WTC11 (cell line): Measurements from ENCODE around the gene HLCS. TPM values are rescaled to one million over a fixed set of nuclear protein-coding genes. Genes with fewer than 3 reads are reported as not detected.

ENCODE experiments used
- ATAC-seq: fragments of 200-7000 bp; cut with Tn5 transposase; 2 replicates; pipeline ENCODE4 v1.10.0; 2021; ENCODE audit warnings: mild to moderate bottlenecking, moderate library complexity
- CTCF ChIA-PET: fragments of 300-600 bp; sonication (Branson Sonifier 250); formaldehyde crosslinking; loops from one replicate; lab custom pipeline; 2021; ENCODE audit warnings: antibody characterized with exemption; lab: Charles Lee
- POLR2A ChIA-PET: fragments of 350-600 bp; sonication (Branson Sonifier 250); formaldehyde crosslinking; loops from one replicate; lab custom pipeline; 2021; ENCODE audit warnings: antibody characterized with exemption; lab: Charles Lee
- DNase-seq: peaks from one replicate; pipeline ENCODE4 v3.0.0; 2021; ENCODE audit warnings: low spot score
- H3K27ac Mint-ChIP-seq: 2 replicates; pipeline ENCODE4 v1.8.0; 2021; ENCODE audit warnings: mixed read lengths
- H3K27me3 Mint-ChIP-seq: 2 replicates; pipeline ENCODE4 v1.8.0; 2021; ENCODE audit warnings: low read depth, mild to moderate bottlenecking, moderate library complexity, mixed read lengths
- H3K36me3 Mint-ChIP-seq: 2 replicates; pipeline ENCODE4 v1.8.0; 2021; ENCODE audit warnings: mixed read lengths
- H3K4me1 Mint-ChIP-seq: 2 replicates; pipeline ENCODE4 v1.8.0; 2022; ENCODE audit warnings: mixed read lengths
- H3K4me3 Mint-ChIP-seq: 2 replicates; pipeline ENCODE4 v1.8.0; 2021; ENCODE audit warnings: mild to moderate bottlenecking, moderate library complexity, mixed read lengths
- H3K9me3 Mint-ChIP-seq: 2 replicates; pipeline ENCODE4 v1.8.0; 2021; ENCODE audit warnings: mixed read lengths
- ATF1 ChIP-seq: sonication (generic); formaldehyde crosslinking; IDR thresholded peaks from 2 replicates; pipeline ENCODE4 v1.8.1; 2023; ENCODE audit warnings: mild to moderate bottlenecking, moderate library complexity, missing genetic modification reagents
- CBFB ChIP-seq: sonication (generic); formaldehyde crosslinking; IDR thresholded peaks from 2 replicates; pipeline ENCODE4 v1.8.1; 2022; ENCODE audit warnings: mild to moderate bottlenecking, low read depth, missing genetic modification reagents
- CREB1 ChIP-seq: sonication (generic); formaldehyde crosslinking; IDR thresholded peaks from 2 replicates; pipeline ENCODE4 v1.8.0; 2023; ENCODE audit warnings: mild to moderate bottlenecking, missing genetic modification reagents
- CREM ChIP-seq: sonication (generic); formaldehyde crosslinking; IDR thresholded peaks from 2 replicates; pipeline ENCODE4 v1.8.1; 2022; ENCODE audit warnings: mild to moderate bottlenecking, missing genetic modification reagents, moderate library complexity
- FOXJ3 ChIP-seq: sonication (generic); formaldehyde crosslinking; IDR thresholded peaks from 2 replicates; pipeline ENCODE4 v1.9.0; 2021; ENCODE audit warnings: missing genetic modification reagents, mild to moderate bottlenecking, borderline replicate concordance
- GABPB1 ChIP-seq: sonication (generic); formaldehyde crosslinking; IDR thresholded peaks from 2 replicates; pipeline ENCODE4 v1.8.1; 2023; ENCODE audit warnings: mild to moderate bottlenecking, missing genetic modification reagents
- GRHL2 ChIP-seq: fragments of 250-450 bp; sonication (Bioruptor Pico); IDR thresholded peaks from 2 replicates; pipeline ENCODE4 v1.8.0; 2022; ENCODE audit warnings: mild to moderate bottlenecking, moderate library complexity; ENCODE audit not compliant: insufficient replicate concordance, severe bottlenecking
- JAZF1 ChIP-seq: fragments of 250-450 bp; sonication (Bioruptor Pico); IDR thresholded peaks from 2 replicates; pipeline ENCODE4 v1.9.0; 2021; ENCODE audit warnings: moderate library complexity, mild to moderate bottlenecking, inconsistent platforms
- NFYB ChIP-seq: sonication (generic); formaldehyde crosslinking; conservative IDR thresholded peaks from 2 replicates; pipeline ENCODE4 v1.8.0; 2022; ENCODE audit warnings: low read depth, missing genetic modification reagents
- SMAD4 ChIP-seq: sonication (generic); formaldehyde crosslinking; IDR thresholded peaks from 2 replicates; pipeline ENCODE4 v1.8.0; 2022; ENCODE audit warnings: mild to moderate bottlenecking, missing genetic modification reagents
- SOX15 ChIP-seq: fragments of 250-450 bp; sonication (Bioruptor Pico); IDR thresholded peaks from 2 replicates; pipeline ENCODE4 v1.9.0; 2021; ENCODE audit warnings: mild to moderate bottlenecking
- SP1 ChIP-seq: sonication (generic); formaldehyde crosslinking; conservative IDR thresholded peaks from 2 replicates; pipeline ENCODE4 v1.8.1; 2022; ENCODE audit warnings: missing genetic modification reagents
- total RNA-seq: library from RNA; stranded (reverse); gene quantifications from 3 replicates; pipeline ENCODE4 v1.2.3, GENCODE V29; 2021
- TF ChIP-seq, protein P1 (sequence below): sonication (generic); formaldehyde crosslinking; IDR thresholded peaks from 2 replicates; pipeline ENCODE4 v1.8.1; 2022; ENCODE audit warnings: missing genetic modification reagents, borderline replicate concordance
- TF ChIP-seq, protein P2 (sequence below): fragments of 200-600 bp; IDR thresholded peaks from 2 replicates; pipeline ENCODE4 v1.8.0; 2022; ENCODE audit warnings: antibody characterized with exemption
- TF ChIP-seq, protein P3 (sequence below): sonication (generic); formaldehyde crosslinking; IDR thresholded peaks from 2 replicates; pipeline ENCODE4 v1.8.0; 2023; ENCODE audit warnings: missing genetic modification reagents, mild to moderate bottlenecking, borderline replicate concordance
- TF ChIP-seq, protein P4 (sequence below): sonication (generic); formaldehyde crosslinking; IDR thresholded peaks from 2 replicates; pipeline ENCODE4 v1.8.0; 2022; ENCODE audit warnings: mild to moderate bottlenecking, missing genetic modification reagents
- TF ChIP-seq, protein P5 (sequence below): sonication (generic); formaldehyde crosslinking; IDR thresholded peaks from 2 replicates; pipeline ENCODE4 v1.8.1; 2023; ENCODE audit warnings: mild to moderate bottlenecking, missing genetic modification reagents

HLCS gene
- total RNA-seq, 1 experiment from 2014 or later: 9.3 TPM

DNA sequence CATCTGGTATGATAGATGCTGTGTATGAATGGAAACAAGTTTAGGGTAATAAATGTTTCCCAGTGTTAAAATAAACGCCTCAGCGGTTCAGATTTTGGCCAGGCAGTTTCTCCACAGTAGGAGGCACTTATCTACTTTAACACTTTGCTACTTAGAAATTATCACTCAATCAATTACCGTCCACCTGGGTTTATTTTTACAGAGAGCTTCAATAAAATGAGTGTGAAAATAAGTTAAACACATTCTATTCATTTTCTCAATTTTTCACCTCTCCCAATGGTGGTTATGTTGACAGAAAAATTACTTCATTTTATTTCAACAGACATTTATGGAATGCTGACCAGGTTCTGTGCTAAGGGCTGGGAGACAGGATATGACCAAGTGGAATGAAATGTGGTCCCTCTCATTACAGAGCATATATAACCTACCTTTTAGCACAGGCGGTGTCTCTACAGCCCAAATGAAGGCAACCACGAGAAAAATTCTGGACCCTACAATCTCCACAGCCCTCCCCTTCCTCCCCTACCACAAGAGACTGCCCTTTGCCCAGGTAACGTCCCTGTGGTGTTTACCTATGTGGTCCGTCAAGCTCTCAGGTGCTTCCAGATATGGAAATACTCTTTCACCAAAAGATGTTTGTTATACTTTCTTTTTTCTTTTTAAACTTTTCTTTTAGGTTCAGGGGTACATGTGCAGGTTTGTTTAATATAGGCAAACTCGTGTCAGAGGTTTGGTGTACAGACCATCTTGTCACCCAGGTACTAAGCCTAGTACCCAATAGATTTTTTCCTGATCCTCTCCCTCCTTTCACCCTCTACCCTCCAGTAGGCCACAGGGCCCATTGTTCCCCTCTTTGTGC is 105.5 kb downstream of the HLCS start (continued):
- TF ChIP-seq, protein P1, sequence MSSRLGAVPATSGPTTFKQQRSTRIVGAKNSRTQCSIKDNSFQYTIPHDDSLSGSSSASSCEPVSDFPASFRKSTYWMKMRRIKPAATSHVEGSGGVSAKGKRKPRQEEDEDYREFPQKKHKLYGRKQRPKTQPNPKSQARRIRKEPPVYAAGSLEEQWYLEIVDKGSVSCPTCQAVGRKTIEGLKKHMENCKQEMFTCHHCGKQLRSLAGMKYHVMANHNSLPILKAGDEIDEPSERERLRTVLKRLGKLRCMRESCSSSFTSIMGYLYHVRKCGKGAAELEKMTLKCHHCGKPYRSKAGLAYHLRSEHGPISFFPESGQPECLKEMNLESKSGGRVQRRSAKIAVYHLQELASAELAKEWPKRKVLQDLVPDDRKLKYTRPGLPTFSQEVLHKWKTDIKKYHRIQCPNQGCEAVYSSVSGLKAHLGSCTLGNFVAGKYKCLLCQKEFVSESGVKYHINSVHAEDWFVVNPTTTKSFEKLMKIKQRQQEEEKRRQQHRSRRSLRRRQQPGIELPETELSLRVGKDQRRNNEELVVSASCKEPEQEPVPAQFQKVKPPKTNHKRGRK (CRISPR knock-in tag): no peak
- no peak for TF ChIP-seq SMAD4 (CRISPR knock-in tag)
- no peak for TF ChIP-seq FOXJ3
- no peak for TF ChIP-seq ATF1 (CRISPR knock-in tag)
- TF ChIP-seq NFYB: no peak
- no peak for TF ChIP-seq CBFB (CRISPR knock-in tag)
- TF ChIP-seq, protein P2, sequence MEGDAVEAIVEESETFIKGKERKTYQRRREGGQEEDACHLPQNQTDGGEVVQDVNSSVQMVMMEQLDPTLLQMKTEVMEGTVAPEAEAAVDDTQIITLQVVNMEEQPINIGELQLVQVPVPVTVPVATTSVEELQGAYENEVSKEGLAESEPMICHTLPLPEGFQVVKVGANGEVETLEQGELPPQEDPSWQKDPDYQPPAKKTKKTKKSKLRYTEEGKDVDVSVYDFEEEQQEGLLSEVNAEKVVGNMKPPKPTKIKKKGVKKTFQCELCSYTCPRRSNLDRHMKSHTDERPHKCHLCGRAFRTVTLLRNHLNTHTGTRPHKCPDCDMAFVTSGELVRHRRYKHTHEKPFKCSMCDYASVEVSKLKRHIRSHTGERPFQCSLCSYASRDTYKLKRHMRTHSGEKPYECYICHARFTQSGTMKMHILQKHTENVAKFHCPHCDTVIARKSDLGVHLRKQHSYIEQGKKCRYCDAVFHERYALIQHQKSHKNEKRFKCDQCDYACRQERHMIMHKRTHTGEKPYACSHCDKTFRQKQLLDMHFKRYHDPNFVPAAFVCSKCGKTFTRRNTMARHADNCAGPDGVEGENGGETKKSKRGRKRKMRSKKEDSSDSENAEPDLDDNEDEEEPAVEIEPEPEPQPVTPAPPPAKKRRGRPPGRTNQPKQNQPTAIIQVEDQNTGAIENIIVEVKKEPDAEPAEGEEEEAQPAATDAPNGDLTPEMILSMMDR: no peak

DNA sequence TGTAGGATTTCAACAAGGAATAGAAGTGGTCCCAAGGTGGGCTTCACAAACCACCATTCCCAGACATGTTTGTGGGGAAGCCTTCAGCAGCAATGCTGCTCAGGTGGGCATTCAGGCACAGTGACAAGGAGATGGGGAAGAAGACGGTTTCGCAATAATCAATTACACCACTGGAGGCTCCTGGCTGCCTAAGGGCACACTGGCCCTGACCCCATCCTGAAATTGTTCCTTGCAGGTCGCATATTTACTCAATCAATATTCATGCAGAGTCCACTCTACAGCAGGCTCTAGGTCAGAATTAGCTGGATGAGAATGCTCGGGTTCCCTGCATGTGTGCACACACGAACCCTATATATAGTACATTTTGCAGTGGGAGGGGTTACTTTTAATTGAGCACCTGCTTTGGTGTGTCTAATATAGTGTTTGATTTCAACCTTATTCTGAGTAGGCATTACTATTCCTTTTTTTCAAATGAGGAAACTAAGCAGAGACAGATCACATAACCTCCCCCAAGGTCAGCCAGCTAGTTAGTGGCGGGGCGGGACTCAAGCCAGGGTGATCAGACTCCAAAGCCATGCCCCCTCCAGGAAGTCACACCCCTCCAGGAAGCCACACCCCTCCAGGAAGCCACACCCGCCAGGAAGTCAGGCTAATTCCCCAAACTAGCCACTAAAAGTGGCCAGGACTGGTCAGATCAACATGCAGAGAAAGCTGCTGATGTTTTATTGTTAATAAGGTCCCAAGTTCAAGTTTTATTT is 106.5 kb downstream of the HLCS start:
- ChIA-PET CTCF (interaction anchor here (0.7 to 2.5 kb wide), 3 partner anchors 11 to 438 kb away, joined by 3 to 16 read pairs (median 4); no protein-coding TSS in a partner anchor), POLR2A (no interaction called here)

DNA sequence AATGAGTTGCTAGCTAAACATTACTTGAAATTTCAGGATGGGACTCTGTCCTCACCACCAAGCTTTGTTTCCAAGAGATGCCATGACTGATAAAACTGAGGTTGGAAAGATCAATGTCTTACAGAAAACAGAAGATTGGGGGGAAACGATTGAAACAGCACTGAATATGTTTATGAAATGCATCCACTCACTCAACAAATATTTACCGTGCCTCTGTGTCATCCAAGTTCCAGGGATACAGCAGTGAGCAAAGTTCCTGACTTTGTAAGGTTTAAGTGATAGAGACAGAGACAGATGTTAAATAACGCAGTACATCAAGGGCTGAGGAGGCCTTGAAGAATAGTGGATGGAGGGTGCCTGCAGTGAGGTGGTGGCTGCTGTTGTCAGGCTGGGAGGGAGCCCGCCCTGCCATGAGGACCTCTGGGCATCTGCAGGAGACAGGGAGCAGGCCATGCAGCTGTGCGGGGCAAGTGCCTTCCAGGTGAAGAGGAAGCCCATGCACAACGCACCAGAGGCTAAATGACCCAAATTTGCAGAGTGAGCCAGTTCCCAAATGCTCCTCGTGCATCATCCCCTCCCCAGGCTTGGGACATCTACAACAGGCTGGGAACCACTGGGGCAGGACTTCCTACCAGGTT is 108.0 kb downstream of the HLCS start:
- H3K27me3 Mint-ChIP-seq: no peaks in the 10 kb centered on the region; the same call in 1 of the 2 replicates
- peaks cover 21% of the 10 kb centered on the region for H3K4me1 Mint-ChIP-seq
- no peaks in the 10 kb centered on the region for H3K36me3 Mint-ChIP-seq
- no peak for ATAC-seq
- no peaks in the 10 kb centered on the region for H3K9me3 Mint-ChIP-seq
- CTCF ChIA-PET: interaction anchor here (0.6 to 2.5 kb wide), 3 partner anchors 20 to 228 kb away, joined by 3 to 16 read pairs (median 5); no protein-coding TSS in a partner anchor
- H3K27ac Mint-ChIP-seq: no peak overlapping the region; the same call in 1 of the 2 replicates
- no peak overlapping the region for H3K4me3 Mint-ChIP-seq
- DNase-seq: no peak
- POLR2A ChIA-PET: no interaction called here
- no peak for TF ChIP-seq GRHL2 (CRISPR knock-in tag)
- TF ChIP-seq SOX15: no peak
- no peak for TF ChIP-seq JAZF1 (CRISPR knock-in tag)
- no peak for TF ChIP-seq CREB1 (CRISPR knock-in tag)
- TF ChIP-seq, protein P3, sequence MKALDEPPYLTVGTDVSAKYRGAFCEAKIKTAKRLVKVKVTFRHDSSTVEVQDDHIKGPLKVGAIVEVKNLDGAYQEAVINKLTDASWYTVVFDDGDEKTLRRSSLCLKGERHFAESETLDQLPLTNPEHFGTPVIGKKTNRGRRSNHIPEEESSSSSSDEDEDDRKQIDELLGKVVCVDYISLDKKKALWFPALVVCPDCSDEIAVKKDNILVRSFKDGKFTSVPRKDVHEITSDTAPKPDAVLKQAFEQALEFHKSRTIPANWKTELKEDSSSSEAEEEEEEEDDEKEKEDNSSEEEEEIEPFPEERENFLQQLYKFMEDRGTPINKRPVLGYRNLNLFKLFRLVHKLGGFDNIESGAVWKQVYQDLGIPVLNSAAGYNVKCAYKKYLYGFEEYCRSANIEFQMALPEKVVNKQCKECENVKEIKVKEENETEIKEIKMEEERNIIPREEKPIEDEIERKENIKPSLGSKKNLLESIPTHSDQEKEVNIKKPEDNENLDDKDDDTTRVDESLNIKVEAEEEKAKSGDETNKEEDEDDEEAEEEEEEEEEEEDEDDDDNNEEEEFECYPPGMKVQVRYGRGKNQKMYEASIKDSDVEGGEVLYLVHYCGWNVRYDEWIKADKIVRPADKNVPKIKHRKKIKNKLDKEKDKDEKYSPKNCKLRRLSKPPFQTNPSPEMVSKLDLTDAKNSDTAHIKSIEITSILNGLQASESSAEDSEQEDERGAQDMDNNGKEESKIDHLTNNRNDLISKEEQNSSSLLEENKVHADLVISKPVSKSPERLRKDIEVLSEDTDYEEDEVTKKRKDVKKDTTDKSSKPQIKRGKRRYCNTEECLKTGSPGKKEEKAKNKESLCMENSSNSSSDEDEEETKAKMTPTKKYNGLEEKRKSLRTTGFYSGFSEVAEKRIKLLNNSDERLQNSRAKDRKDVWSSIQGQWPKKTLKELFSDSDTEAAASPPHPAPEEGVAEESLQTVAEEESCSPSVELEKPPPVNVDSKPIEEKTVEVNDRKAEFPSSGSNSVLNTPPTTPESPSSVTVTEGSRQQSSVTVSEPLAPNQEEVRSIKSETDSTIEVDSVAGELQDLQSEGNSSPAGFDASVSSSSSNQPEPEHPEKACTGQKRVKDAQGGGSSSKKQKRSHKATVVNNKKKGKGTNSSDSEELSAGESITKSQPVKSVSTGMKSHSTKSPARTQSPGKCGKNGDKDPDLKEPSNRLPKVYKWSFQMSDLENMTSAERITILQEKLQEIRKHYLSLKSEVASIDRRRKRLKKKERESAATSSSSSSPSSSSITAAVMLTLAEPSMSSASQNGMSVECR (CRISPR knock-in tag): no peak
- no peak for TF ChIP-seq CREM (CRISPR knock-in tag)
- no peak for TF ChIP-seq SP1 (CRISPR knock-in tag)
- TF ChIP-seq, protein P4, sequence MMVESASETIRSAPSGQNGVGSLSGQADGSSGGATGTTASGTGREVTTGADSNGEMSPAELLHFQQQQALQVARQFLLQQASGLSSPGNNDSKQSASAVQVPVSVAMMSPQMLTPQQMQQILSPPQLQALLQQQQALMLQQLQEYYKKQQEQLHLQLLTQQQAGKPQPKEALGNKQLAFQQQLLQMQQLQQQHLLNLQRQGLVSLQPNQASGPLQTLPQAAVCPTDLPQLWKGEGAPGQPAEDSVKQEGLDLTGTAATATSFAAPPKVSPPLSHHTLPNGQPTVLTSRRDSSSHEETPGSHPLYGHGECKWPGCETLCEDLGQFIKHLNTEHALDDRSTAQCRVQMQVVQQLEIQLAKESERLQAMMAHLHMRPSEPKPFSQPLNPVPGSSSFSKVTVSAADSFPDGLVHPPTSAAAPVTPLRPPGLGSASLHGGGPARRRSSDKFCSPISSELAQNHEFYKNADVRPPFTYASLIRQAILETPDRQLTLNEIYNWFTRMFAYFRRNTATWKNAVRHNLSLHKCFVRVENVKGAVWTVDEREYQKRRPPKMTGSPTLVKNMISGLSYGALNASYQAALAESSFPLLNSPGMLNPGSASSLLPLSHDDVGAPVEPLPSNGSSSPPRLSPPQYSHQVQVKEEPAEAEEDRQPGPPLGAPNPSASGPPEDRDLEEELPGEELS: no peak
- TF ChIP-seq, protein P1 (CRISPR knock-in tag): no peak
- TF ChIP-seq, protein P5, sequence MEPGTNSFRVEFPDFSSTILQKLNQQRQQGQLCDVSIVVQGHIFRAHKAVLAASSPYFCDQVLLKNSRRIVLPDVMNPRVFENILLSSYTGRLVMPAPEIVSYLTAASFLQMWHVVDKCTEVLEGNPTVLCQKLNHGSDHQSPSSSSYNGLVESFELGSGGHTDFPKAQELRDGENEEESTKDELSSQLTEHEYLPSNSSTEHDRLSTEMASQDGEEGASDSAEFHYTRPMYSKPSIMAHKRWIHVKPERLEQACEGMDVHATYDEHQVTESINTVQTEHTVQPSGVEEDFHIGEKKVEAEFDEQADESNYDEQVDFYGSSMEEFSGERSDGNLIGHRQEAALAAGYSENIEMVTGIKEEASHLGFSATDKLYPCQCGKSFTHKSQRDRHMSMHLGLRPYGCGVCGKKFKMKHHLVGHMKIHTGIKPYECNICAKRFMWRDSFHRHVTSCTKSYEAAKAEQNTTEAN (CRISPR knock-in tag): no peak

More for the DNA sequence above, 106.5 kb downstream of the HLCS start:
- DNase-seq (peak; percentile 82), ATAC-seq (peak; percentile 99)
- TF ChIP-seq NFYB (no peak), GABPB1 (CRISPR knock-in tag) (0 out of 2 replicates have a peak, but pooled peaks have one; percentile 19)
- Mint-ChIP-seq H3K4me3 (no peak overlapping the region), H3K27me3 (no peaks in the 10 kb centered on the region; the same call in 1 of the 2 replicates), H3K36me3 (no peaks in the 10 kb centered on the region), H3K4me1 (peaks cover 20% of the 10 kb centered on the region), H3K27ac (no peak overlapping the region), H3K9me3 (no peaks in the 10 kb centered on the region)
